SK-N-SH treated with all-trans-retinoic acid at 6 μM for 48 hours (cell line): ENCODE data around the gene SUGP2.

ENCODE experiments used
- BACH2 ChIP-seq: fragments of 250-450 bp; sonication (Bioruptor Pico); IDR thresholded peaks from 2 replicates; pipeline ENCODE4 v1.9.0; 2021; ENCODE audit warnings: mild to moderate bottlenecking, borderline replicate concordance
- CSDC2 ChIP-seq: fragments of 250-450 bp; sonication (Bioruptor Pico); IDR thresholded peaks from 2 replicates; pipeline ENCODE4 v1.5.0; 2020; ENCODE audit warnings: mild to moderate bottlenecking, moderate library complexity
- ISL1 ChIP-seq: fragments of 250-450 bp; sonication (Bioruptor Pico); IDR thresholded peaks from 2 replicates; pipeline ENCODE4 v2.1.2; 2022; ENCODE audit warnings: mild to moderate bottlenecking, moderate library complexity
- OSR1 ChIP-seq: fragments of 250-450 bp; sonication (Bioruptor Pico); IDR thresholded peaks from 2 replicates; pipeline ENCODE4 v1.8.0; 2022; ENCODE audit warnings: moderate library complexity, mild to moderate bottlenecking, inconsistent platforms
- SNAI2 ChIP-seq: fragments of 250-450 bp; sonication (Bioruptor Pico); IDR thresholded peaks from 2 replicates; pipeline ENCODE4 v1.5.0; 2020; ENCODE audit warnings: mild to moderate bottlenecking, moderate library complexity
- TCF4 ChIP-seq: fragments of 250-450 bp; sonication (Bioruptor Pico); IDR thresholded peaks from 2 replicates; pipeline ENCODE4 v1.8.0; 2021; ENCODE audit warnings: mild to moderate bottlenecking, moderate library complexity, borderline replicate concordance
- ZC3H10 ChIP-seq: fragments of 250-450 bp; sonication (Bioruptor Pico); IDR thresholded peaks from 2 replicates; pipeline ENCODE4 v1.5.1; 2021; ENCODE audit warnings: mild to moderate bottlenecking, moderate library complexity
- ZFP30 ChIP-seq: fragments of 450-650 bp; formaldehyde crosslinking; IDR thresholded peaks from 2 replicates; pipeline ENCODE4 v1.5.0; 2022; ENCODE audit warnings: mild to moderate bottlenecking, moderate library complexity
- ZNF565 ChIP-seq: fragments of 450-650 bp; formaldehyde crosslinking; conservative IDR thresholded peaks from 2 replicates; pipeline ENCODE4 v1.5.0; 2020; ENCODE audit warnings: low read depth, mild to moderate bottlenecking, moderate library complexity
- ZNF70 ChIP-seq: fragments of 450-650 bp; formaldehyde crosslinking; IDR thresholded peaks from 2 replicates; pipeline ENCODE4 v1.5.0; 2020; ENCODE audit warnings: mild to moderate bottlenecking, moderate library complexity
- TF ChIP-seq, protein P1 (sequence below): fragments of 250-450 bp; sonication (Bioruptor Pico); IDR thresholded peaks from 2 replicates; pipeline ENCODE4 v1.5.1; 2020; ENCODE audit warnings: low read depth, mild to moderate bottlenecking, moderate library complexity
- TF ChIP-seq, protein P2 (sequence below): fragments of 250-450 bp; sonication (Bioruptor Pico); IDR thresholded peaks from 2 replicates; pipeline ENCODE4 v1.5.1; 2021; ENCODE audit warnings: mild to moderate bottlenecking, moderate library complexity
- TF ChIP-seq, protein P3 (sequence below): fragments of 250-450 bp; sonication (Bioruptor Pico); IDR thresholded peaks from 2 replicates; pipeline ENCODE4 v1.8.0; 2021; ENCODE audit warnings: low read depth, mild to moderate bottlenecking, moderate library complexity, borderline replicate concordance

DNA sequence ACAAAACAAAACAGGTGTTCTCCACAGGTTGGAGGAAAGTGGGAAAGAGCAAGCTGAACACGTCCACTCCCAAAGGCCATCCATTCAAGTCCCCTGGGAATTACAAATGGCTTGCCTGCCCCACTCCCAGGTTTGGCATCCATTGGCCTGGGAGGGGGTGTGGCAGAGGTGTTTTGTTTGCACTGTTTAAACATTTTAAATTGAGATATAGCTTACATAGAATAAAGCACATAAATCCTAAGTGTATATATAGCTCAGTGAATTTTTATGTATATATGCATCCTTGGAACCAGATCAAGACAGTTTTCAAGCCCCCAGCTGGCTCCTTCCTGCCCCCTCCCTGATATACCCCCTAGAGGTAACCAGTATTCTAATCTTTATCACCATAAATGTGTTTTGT, 43.2 kb upstream of the SUGP2 start:
- no peak for TF ChIP-seq ZFP30 (CRISPR knock-in tag)
- TF ChIP-seq, protein P1, sequence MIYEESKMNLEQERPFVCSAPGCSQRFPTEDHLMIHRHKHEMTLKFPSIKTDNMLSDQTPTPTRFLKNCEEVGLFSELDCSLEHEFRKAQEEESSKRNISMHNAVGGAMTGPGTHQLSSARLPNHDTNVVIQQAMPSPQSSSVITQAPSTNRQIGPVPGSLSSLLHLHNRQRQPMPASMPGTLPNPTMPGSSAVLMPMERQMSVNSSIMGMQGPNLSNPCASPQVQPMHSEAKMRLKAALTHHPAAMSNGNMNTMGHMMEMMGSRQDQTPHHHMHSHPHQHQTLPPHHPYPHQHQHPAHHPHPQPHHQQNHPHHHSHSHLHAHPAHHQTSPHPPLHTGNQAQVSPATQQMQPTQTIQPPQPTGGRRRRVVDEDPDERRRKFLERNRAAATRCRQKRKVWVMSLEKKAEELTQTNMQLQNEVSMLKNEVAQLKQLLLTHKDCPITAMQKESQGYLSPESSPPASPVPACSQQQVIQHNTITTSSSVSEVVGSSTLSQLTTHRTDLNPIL: no peak
- TF ChIP-seq, protein P2, sequence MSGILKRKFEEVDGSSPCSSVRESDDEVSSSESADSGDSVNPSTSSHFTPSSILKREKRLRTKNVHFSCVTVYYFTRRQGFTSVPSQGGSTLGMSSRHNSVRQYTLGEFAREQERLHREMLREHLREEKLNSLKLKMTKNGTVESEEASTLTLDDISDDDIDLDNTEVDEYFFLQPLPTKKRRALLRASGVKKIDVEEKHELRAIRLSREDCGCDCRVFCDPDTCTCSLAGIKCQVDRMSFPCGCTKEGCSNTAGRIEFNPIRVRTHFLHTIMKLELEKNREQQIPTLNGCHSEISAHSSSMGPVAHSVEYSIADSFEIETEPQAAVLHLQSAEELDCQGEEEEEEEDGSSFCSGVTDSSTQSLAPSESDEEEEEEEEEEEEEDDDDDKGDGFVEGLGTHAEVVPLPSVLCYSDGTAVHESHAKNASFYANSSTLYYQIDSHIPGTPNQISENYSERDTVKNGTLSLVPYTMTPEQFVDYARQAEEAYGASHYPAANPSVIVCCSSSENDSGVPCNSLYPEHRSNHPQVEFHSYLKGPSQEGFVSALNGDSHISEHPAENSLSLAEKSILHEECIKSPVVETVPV (CRISPR knock-in tag): no peak
- no peak for TF ChIP-seq CSDC2
- no peak for TF ChIP-seq ZNF70
- TF ChIP-seq ZNF565 (CRISPR knock-in tag): no peak
- TF ChIP-seq BACH2 (CRISPR knock-in tag): no peak
- TF ChIP-seq ZC3H10: no peak
- no peak for TF ChIP-seq SNAI2 (CRISPR knock-in tag)
- TF ChIP-seq, protein P3, sequence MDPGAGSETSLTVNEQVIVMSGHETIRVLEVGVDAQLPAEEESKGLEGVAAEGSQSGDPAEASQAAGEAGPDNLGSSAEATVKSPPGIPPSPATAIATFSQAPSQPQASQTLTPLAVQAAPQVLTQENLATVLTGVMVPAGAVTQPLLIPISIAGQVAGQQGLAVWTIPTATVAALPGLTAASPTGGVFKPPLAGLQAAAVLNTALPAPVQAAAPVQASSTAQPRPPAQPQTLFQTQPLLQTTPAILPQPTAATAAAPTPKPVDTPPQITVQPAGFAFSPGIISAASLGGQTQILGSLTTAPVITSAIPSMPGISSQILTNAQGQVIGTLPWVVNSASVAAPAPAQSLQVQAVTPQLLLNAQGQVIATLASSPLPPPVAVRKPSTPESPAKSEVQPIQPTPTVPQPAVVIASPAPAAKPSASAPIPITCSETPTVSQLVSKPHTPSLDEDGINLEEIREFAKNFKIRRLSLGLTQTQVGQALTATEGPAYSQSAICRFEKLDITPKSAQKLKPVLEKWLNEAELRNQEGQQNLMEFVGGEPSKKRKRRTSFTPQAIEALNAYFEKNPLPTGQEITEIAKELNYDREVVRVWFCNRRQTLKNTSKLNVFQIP: no peak
- no peak for TF ChIP-seq ISL1 (CRISPR knock-in tag)
- no peak for TF ChIP-seq TCF4
- no peak for TF ChIP-seq OSR1
